Mammary epithelial cell (primary cell): ENCODE results near the gene SH3PXD2B.

Experiments used
- CTCF ChIP-seq, 2 donors: IDR thresholded peaks in 1 of 2; conservative IDR thresholded peaks in 1 of 2; 2 replicates each; pipeline ENCODE4 v1.5.1; 2011 to 2012; ENCODE audit warnings: inconsistent platforms in 2 of 2, low read length in 2 of 2, mild to moderate bottlenecking in 2 of 2, control low read depth in 1 of 2, low read depth in 1 of 2; ENCODE audit not compliant: insufficient read depth in 1 of 2; ENCODE audit errors: extremely low read depth in 1 of 2
- EZH2 ChIP-seq: IDR thresholded peaks from 2 replicates; pipeline ENCODE4 v1.6.1; 2012; ENCODE audit warnings: low read length, inconsistent platforms, borderline replicate concordance

GRCh38 chr5:172502969-172503368 is 48.6 kb upstream of the SH3PXD2B start:
- TF ChIP-seq CTCF (conservative IDR thresholded peaks at IDR 0.05 in 1 of 2, IDR thresholded peaks at IDR 0.05 in 1 of 2; ENCODE audit: extremely low read depth in 1 of 2, insufficient read depth in 1 of 2, low read depth in 1 of 2, low read length in 2 of 2) (no peak), EZH2 (no peak)
